ENCODE results near the gene DOCK7. TPM values are rescaled to one million over a fixed set of nuclear protein-coding genes. Genes with fewer than 3 reads are reported as not detected.

The DOCK7 gene
- total and polyA plus RNA-seq, 2 of the 13 experiments (the other 11 are each of a cell fraction or from before 2014, with no cell fraction given), result 45.7 to 67.2 TPM

GRCh38 chr1:62516600-62516999 is 171.6 kb downstream of the DOCK7 start (continued):
- TF ChIP-seq HNF1A (IDR thresholded peaks at IDR 0.05; ENCODE audit: low read depth) (peak; percentile 85), HNF1A (CRISPR knock-in tag; IDR thresholded peaks at IDR 0.05; ENCODE audit: borderline replicate concordance) (peak; percentile 94; the same call in 1 of the 2 replicates), EHMT2 (IDR thresholded peaks at IDR 0.05; ENCODE audit: borderline replicate concordance, low read depth, low read length) (peak; percentile 49; the same call in 1 of the 2 replicates), SALL2 (CRISPR knock-in tag; IDR thresholded peaks at IDR 0.05) (no peak), MBD4 (IDR thresholded peaks at IDR 0.05; ENCODE audit: borderline replicate concordance, low read length) (no peak), ARID3A (IDR thresholded peaks at IDR 0.05; ENCODE audit: low read depth, low read length) (peak; percentile 70), CTCF (CRISPR knock-in tag; IDR thresholded peaks at IDR 0.05) (no peak), SOX13 (IDR thresholded peaks at IDR 0.05) (no peak), SOX13 (CRISPR knock-in tag; conservative IDR thresholded peaks at IDR 0.05 in 1 of 2, IDR thresholded peaks at IDR 0.05 in 1 of 2) (peak in 1 of 2 experiments; percentile 71; a peak in 1 of 4 replicates), KLF13 (CRISPR knock-in tag; IDR thresholded peaks at IDR 0.05) (no peak), RXRA (CRISPR knock-in tag; IDR thresholded peaks at IDR 0.05) (no peak), ZNF367 (CRISPR knock-in tag; IDR thresholded peaks at IDR 0.05; ENCODE audit: borderline replicate concordance) (no peak), DR1 (CRISPR knock-in tag; IDR thresholded peaks at IDR 0.05) (no peak), MTA3 (CRISPR knock-in tag; IDR thresholded peaks at IDR 0.05) (no peak), ZBTB42 (CRISPR knock-in tag; IDR thresholded peaks at IDR 0.05) (no peak), BRCA1 (CRISPR knock-in tag; IDR thresholded peaks at IDR 0.05) (no peak), SMAD3 (CRISPR knock-in tag; IDR thresholded peaks at IDR 0.05) (no peak), SALL1 (CRISPR knock-in tag; IDR thresholded peaks at IDR 0.05) (peak; percentile 14; the same call in 1 of the 2 replicates), ASH2L (IDR thresholded peaks at IDR 0.05; ENCODE audit: insufficient read length, low read depth, low read length) (peak; percentile 33), GTF2F1 (IDR thresholded peaks at IDR 0.05; ENCODE audit: low read length) (no peak), NR3C1 (CRISPR knock-in tag; IDR thresholded peaks at IDR 0.05) (no peak), DRAP1 (CRISPR knock-in tag; IDR thresholded peaks at IDR 0.05) (peak; percentile 61)

Measured in HepG2 (cell line).